HUES64 (cell line): Measurements from ENCODE around the gene AGPAT4.

Experiments
- H3K27ac ChIP-seq: 2 replicates; pipeline ENCODE4 v1.7.0; 2013; ENCODE audit warnings: low read depth, low read length, inconsistent platforms
- H3K27me3 ChIP-seq: 2 replicates; pipeline ENCODE4 v1.6.1; 2013; ENCODE audit warnings: mild to moderate bottlenecking, low read length; ENCODE audit not compliant: insufficient read depth
- H3K36me3 ChIP-seq: 2 replicates; pipeline ENCODE4 v1.6.1; 2013; ENCODE audit warnings: mild to moderate bottlenecking, low read length; ENCODE audit not compliant: insufficient read depth
- H3K4me1 ChIP-seq: 2 replicates; pipeline ENCODE4 v1.6.1; 2013; ENCODE audit warnings: mild to moderate bottlenecking, low read length, moderate library complexity; ENCODE audit not compliant: insufficient read depth
- H3K4me3 ChIP-seq: 2 replicates; pipeline ENCODE4 v1.5.1; 2013; ENCODE audit warnings: mild to moderate bottlenecking, low read length, moderate library complexity
- H3K9ac ChIP-seq: 2 replicates; pipeline ENCODE4 v1.6.1; 2013; ENCODE audit warnings: mild to moderate bottlenecking, low read depth, low read length
- H3K9me3 ChIP-seq: 2 replicates; pipeline ENCODE4 v1.6.1; 2013; ENCODE audit warnings: low read depth, low read length; ENCODE audit not compliant: insufficient read depth
- WGBS: fragments of 150-250, 120-280 bp; methylation state at CpG from one replicate; pipeline ENCODE4 v1.1.7; 2013; ENCODE audit warnings: missing lambda C conversion rate; 5-methylcytosine and 5-hydroxymethylcytosine counted together

The AGPAT4 gene

DNA sequence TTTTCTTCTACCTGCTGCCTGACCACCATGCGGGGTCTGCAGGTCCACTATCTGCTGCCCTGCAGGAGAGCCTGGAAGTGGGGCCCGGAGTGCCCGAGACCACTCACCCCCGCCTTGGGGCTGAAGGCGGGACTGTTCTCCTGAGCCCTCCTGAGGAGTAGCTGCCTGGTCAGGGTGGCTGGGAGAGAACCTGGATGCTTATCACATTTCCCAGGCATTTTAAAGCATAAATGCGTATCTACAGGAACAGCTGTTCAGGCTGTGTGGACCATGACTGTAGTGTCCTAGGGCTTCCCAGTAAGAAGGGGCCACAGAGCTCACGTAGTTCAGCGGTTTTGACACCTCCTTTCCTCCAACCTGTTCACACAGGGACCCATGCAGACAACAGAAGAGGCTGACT, 123.3 kb downstream of the AGPAT4 start:
- Histone ChIP-seq H3K27me3 (no peaks in the 10 kb centered on the region), H3K27ac (no peak overlapping the region), H3K4me3 (no peak overlapping the region), H3K9me3 (no peaks in the 10 kb centered on the region), H3K9ac (no peak overlapping the region), H3K36me3 (peaks cover 66% of the 10 kb centered on the region), H3K4me1 (no peaks in the 10 kb centered on the region)
- 94% methylated on average over 8 of the region's 8 CpGs for WGBS

DNA sequence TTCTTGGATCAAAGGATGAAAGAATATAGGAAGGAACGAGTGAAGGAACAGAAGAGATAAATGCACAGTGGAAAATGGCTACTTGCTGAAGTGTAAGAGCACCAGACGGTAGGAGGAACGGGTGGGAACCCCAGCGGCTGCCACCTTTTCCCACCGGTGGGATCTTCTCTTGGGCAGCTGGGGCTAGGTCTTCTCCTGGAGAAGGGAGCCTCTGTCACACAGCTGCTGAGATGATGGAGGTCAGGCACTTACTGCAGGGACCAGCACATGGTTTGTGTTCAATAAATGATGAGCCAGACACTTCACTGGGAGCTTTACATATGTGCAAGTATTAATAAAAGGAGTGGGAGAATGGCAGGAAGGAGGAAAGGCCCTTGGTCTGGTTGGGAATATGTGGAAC, 123.7 kb downstream of the AGPAT4 start:
- no peak overlapping the region for H3K9ac ChIP-seq
- no peaks in the 10 kb centered on the region for H3K4me1 ChIP-seq
- H3K27me3 ChIP-seq: no peaks in the 10 kb centered on the region
- H3K9me3 ChIP-seq: no peaks in the 10 kb centered on the region
- no peak overlapping the region for H3K27ac ChIP-seq
- H3K36me3 ChIP-seq: peaks cover 69% of the 10 kb centered on the region
- H3K4me3 ChIP-seq: no peak overlapping the region
- 93% methylated on average over 5 of the region's 5 CpGs for WGBS

DNA sequence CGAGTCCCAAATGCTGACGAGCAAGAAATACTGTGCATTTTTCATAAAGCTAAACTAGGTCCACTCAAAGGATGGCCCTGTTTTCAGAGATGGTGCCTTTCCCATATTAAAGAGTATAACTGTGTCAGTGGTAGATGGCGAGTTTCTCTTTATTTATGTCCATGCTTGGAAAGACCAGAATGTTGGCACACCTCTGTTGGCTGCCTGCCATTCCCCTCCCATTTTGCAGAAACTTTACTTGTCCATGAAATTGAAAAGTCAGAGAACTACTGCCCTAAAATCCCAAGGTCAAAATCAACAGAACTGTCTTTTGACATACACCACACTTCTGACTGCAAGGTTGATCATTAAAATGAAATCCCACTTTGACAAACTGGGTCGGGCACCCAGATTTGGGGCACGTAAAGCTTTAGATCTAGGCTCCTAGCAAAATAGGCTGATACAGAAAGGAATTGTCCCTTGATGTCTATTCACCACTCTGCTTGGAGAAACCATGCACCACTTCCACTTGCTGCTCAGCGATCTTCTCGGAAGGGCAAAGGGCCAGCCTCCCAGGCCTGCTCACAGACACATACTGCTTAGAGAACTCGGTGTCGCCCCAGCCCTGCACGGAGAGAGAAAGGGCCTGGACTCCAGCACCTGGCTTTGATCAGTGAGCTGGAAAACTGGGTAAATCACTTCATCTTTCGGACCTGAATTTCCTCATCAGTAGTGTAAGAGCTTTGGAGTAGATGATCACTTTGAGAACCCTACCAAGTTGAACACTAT, 130.0 kb downstream of the AGPAT4 start:
- no peaks in the 10 kb centered on the region for H3K27me3 ChIP-seq
- no peak overlapping the region for H3K27ac ChIP-seq
- H3K9me3 ChIP-seq: no peaks in the 10 kb centered on the region
- H3K4me1 ChIP-seq: no peaks in the 10 kb centered on the region
- no peak overlapping the region for H3K9ac ChIP-seq
- WGBS: 97% methylated on average over 11 of the region's 11 CpGs
- H3K4me3 ChIP-seq: no peak overlapping the region
- peaks cover 55% of the 10 kb centered on the region for H3K36me3 ChIP-seq

DNA sequence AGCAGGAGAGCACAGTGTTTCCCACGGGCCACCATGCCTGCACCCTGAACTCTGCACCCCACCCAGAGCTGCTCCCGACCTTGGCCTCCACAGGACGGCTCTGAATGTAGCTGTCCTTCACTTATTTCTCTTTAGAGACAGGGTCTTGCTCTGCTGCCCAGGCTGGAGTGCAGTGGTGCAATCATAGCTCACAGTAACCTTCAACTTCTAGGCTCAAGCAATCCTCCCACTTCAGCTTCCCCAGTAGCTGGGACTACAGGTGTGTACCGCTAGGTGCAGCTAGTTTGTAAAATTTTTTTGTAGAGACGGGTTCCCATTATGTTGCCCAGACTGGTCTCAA, 130.9 kb downstream of the AGPAT4 start:
- Histone ChIP-seq H3K27me3 (no peaks in the 10 kb centered on the region), H3K9me3 (no peaks in the 10 kb centered on the region), H3K9ac (no peak overlapping the region), H3K27ac (no peak overlapping the region), H3K4me3 (no peak overlapping the region), H3K4me1 (no peaks in the 10 kb centered on the region), H3K36me3 (peaks cover 53% of the 10 kb centered on the region)
- WGBS: 93% methylated on average over 5 of the region's 5 CpGs

DNA sequence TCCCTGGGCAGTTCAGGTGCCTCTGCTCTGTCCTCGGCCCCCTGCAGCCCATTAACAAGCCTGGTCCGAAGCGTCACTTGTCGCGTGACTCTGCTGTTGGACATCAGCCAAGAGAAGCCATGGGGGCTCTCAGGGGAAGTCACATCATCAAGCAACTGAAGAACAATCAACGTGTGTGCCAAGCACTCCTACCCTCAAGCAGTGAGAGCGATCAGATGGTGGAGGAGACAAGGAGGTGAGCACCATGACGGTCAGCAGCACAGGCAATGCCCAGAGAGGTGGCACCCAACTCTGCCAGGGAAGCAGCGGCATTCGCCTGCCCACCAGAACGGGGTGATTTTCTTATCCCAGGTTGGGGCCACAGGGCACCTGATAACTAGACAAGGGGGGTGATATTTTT, 132.7 kb downstream of the AGPAT4 start:
- Histone ChIP-seq H3K4me1 (no peaks in the 10 kb centered on the region), H3K4me3 (no peak overlapping the region), H3K27me3 (no peaks in the 10 kb centered on the region), H3K36me3 (peaks cover 44% of the 10 kb centered on the region), H3K9me3 (no peaks in the 10 kb centered on the region), H3K27ac (no peak overlapping the region), H3K9ac (no peak overlapping the region)
- 92% methylated on average over 11 of the region's 11 CpGs for WGBS

DNA sequence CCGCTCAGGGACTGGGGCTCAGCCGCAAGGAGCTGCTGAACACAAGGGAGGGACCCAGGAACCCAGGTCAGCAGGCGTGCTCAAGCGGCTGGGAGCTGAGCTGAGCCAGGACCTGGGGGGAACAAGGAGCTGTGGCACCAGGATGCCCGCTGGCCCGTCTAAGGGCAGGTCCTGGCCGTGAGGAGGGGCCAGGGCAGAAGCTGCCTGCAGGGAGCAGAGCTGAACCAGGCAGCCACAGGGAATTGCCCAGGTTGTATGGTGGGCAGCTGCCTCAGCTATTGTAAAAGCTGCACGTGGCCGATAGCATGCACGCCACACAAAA, 133.3 kb downstream of the AGPAT4 start:
- WGBS: 92% methylated on average over 10 of the region's 10 CpGs
- H3K27ac ChIP-seq: no peak overlapping the region
- H3K9ac ChIP-seq: no peak overlapping the region
- no peak overlapping the region for H3K4me3 ChIP-seq
- H3K9me3 ChIP-seq: no peaks in the 10 kb centered on the region
- no peaks in the 10 kb centered on the region for H3K27me3 ChIP-seq
- no peaks in the 10 kb centered on the region for H3K4me1 ChIP-seq
- H3K36me3 ChIP-seq: peaks cover 49% of the 10 kb centered on the region

DNA sequence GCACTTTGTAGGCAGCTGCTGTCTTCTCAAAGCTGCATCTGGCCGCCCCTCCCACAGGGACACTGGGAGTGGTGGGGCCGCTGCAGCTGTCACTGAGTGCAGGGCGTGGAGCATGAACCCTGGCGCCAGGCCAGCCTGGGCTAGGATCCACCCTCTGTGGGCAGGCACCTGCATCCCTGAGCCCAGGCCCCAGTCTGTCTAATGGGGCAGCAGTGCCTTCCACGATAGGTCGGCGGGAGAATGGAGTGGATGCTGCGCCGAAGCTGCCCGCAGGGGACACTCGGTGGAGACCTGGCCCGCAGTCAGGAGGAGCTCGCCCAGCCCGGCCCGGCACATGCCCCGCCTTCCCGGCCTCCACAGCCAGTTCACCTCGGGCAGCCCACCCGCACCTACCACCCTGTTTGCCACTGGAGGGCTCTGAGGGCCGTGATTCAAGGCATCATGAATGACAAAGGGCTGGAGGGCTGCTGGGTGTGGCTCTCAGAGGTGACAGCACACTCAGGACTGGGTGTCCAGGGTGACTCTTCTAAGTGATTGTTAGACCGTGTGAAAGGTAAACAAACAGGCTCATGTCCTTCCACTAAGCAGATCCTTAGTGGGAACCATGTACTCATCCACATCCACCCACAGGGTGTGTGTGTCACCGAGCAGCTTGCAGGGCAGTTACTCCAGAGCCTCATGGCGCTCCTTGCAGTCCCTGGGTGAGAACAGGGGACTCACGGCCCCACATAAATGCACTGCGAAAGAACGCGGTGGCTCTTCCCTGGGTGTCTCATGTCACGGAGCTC, 133.9 kb downstream of the AGPAT4 start:
- Histone ChIP-seq H3K9ac (no peak overlapping the region), H3K27me3 (no peaks in the 10 kb centered on the region), H3K4me3 (no peak overlapping the region), H3K27ac (no peak overlapping the region), H3K36me3 (peaks cover 49% of the 10 kb centered on the region), H3K4me1 (no peaks in the 10 kb centered on the region), H3K9me3 (no peaks in the 10 kb centered on the region)
- WGBS: 91% methylated on average over 28 of the region's 28 CpGs

DNA sequence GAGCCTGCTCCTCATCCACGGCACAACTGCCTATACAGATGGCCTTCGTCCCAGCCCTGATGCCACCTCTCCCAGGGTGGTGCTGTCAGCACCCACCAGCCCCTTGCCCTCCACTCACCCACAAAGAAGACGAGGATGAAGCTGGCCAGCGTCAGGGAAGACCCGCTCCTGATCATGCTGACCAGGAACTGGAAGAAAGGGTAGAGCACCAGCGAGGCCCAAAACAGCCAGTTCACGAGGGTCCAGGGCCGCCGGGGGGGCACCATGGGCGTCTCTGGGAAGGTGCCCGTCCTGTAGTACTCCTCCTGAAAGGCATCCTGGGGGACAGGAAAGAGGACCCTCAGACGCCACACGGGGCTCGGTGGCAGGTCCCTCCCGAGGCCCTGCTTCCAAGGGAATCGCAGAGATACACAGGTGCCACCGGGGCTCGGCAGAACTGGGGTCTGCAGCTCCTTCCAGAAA, 134.5 kb downstream of the AGPAT4 start:
- Histone ChIP-seq H3K27ac (no peak overlapping the region), H3K36me3 (peaks cover 49% of the 10 kb centered on the region), H3K4me3 (no peak overlapping the region), H3K27me3 (no peaks in the 10 kb centered on the region), H3K9ac (no peak overlapping the region), H3K4me1 (no peaks in the 10 kb centered on the region), H3K9me3 (no peaks in the 10 kb centered on the region)
- WGBS: 94% methylated on average over 18 of the region's 18 CpGs

DNA sequence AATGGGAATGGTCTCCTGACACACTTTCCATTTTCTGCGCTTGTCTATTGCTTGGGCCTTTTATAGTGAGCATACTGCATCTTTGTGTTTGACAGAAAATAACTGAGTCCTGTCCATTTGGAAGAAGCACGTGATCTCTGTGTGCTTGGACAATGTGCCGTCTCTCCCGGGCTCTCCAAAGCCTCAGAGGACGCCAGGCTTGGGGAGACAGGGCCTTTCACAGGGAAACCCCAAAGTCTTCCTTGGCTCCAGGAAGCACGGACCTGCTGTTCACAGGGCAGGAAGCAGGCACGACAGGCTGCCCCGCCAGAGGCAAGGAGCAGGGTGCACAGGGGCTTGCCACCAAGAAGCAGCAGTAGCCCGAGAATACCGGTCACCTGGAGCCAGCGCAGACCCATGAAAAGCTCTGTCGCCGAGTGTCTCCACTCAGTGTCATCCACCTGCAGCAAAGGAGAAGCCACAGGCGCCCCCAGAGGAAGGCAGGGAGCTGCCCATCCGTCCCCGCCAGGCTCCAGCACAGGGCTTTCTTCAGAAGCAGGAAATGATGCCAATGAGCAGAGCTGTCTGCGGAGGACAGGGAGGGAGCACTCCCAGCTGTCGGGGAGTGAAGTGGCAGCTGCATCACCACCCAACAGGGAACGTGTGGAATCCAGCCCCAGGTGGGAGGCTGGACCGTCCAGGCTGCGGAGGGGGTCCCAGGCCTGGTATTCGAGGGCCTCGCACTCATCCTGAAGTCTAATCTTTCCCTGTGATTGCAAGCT, 135.1 kb downstream of the AGPAT4 start:
- WGBS: 93% methylated on average over 23 of the region's 23 CpGs
- Histone ChIP-seq H3K4me1 (no peaks in the 10 kb centered on the region), H3K36me3 (peaks cover 43% of the 10 kb centered on the region)

DNA sequence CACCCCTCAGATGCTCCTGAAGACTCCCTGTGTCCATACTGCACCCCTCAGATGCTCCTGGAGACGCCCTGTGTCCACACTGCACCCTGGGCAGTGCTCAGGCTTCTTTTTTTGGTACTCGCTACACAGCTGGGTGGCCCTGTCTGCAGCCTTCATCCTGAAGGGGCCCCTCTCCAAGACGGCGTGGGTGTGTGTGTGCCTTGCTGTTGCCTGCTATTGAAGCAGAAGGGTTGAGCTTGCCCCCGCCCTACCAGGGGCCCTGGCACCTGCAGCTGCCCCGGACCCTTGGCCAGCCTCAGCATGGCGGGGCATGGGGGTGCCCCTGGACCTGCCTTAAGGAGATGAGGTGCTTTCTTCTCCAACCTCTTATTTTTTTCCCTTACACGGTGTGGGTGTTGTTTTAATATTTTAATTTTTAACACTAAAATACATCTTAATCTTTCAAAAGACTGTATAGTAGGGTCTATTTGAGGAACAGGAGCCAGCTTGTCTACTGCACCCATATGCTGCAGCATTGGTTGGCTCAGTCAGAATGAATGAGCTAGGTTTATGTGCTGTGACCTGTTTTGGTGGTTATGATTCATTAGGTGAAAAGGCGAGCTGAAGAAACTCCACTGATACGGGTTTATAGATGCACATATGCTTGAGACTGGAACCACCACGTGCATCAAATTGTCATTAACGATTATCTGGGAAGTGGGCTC, 135.9 kb downstream of the AGPAT4 start:
- H3K9me3 ChIP-seq: no peaks in the 10 kb centered on the region
- peaks cover 45% of the 10 kb centered on the region for H3K36me3 ChIP-seq
- H3K27ac ChIP-seq: no peak overlapping the region
- H3K4me1 ChIP-seq: no peaks in the 10 kb centered on the region
- H3K9ac ChIP-seq: no peak overlapping the region
- no peaks in the 10 kb centered on the region for H3K27me3 ChIP-seq
- 91% methylated on average over 11 of the region's 12 CpGs for WGBS
- H3K4me3 ChIP-seq: no peak overlapping the region

More for the DNA sequence above, 135.1 kb downstream of the AGPAT4 start:
- H3K9me3 ChIP-seq: no peaks in the 10 kb centered on the region
- no peaks in the 10 kb centered on the region for H3K27me3 ChIP-seq
- H3K4me3 ChIP-seq: no peak overlapping the region
- no peak overlapping the region for H3K9ac ChIP-seq
- no peak overlapping the region for H3K27ac ChIP-seq

DNA sequence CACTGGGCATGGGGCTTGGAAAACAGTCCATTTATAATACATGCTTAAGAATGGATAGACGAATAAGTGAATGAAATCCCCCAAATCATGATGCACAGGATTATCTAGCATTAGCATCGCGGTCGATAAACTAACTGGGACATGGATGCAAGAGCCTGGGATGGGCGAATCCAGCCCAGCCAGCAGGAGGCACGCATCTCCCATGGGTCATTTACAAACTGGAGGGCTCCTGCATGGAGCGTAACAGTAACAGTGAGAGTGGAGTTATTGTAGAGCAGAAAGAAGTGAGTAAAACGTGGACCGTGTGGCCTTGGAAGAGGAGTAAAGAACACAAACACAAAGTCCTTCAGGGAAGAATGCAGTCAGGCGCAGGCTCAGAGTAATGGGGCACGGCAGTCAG, 136.5 kb downstream of the AGPAT4 start:
- H3K9me3 ChIP-seq: no peaks in the 10 kb centered on the region
- no peaks in the 10 kb centered on the region for H3K4me1 ChIP-seq
- no peak overlapping the region for H3K27ac ChIP-seq
- H3K4me3 ChIP-seq: no peak overlapping the region
- H3K9ac ChIP-seq: no peak overlapping the region
- peaks cover 51% of the 10 kb centered on the region for H3K36me3 ChIP-seq
- WGBS: 95% methylated on average over 11 of the region's 11 CpGs
- no peaks in the 10 kb centered on the region for H3K27me3 ChIP-seq
